Heart right ventricle (tissue), 16 donors: ENCODE data around the gene NEUROD1. TPM values are rescaled to one million over a fixed set of nuclear protein-coding genes. Genes with fewer than 3 reads are reported as not detected.

Experiments used
- ATAC-seq, 8 donors: fragments of 200-7000 bp; cut with Tn5 transposase; one replicate each; pipeline ENCODE4 v1.9.1; 2020; ENCODE audit warnings: mild to moderate bottlenecking in 8 of 8, moderate library complexity in 8 of 8, moderate number of reproducible peaks in 1 of 8
- DNase-seq, 2 donors: peaks; one replicate each; pipeline ENCODE4 v3.0.0-alpha.2; 2020
- H3K27ac ChIP-seq, 10 donors: fragments of 200-600 bp; sonication (generic) in 2 of 10; one replicate each; pipeline versions ENCODE4 v1.5.0 to v1.8.0; 2020 to 2022; ENCODE audit warnings: mild to moderate bottlenecking in 3 of 10
- H3K27me3 ChIP-seq, 7 donors: fragments of 200-600 bp; one replicate each; pipeline ENCODE4 v1.8.0; 2021 to 2022; ENCODE audit warnings: mild to moderate bottlenecking in 2 of 7
- H3K36me3 ChIP-seq, 9 donors: fragments of 200-600 bp; sonication (generic) in 1 of 9; one replicate each; pipeline versions ENCODE4 v1.5.0 to v1.8.0; 2020 to 2022; ENCODE audit warnings: mild to moderate bottlenecking in 2 of 9
- H3K4me1 ChIP-seq, 9 donors: fragments of 200-600 bp; sonication (generic) in 1 of 9; one replicate each; pipeline versions ENCODE4 v1.5.0 to v1.8.0; 2020 to 2022; ENCODE audit warnings: mild to moderate bottlenecking in 4 of 9
- H3K4me3 ChIP-seq, 10 donors: fragments of 200-600 bp; sonication (generic) in 2 of 10; one replicate each; pipeline versions ENCODE4 v1.5.0 to v1.8.0; 2020 to 2022; ENCODE audit warnings: mild to moderate bottlenecking in 7 of 10, moderate library complexity in 2 of 10
- H3K9me3 ChIP-seq, 11 donors: fragments of 200-600 bp in 10 of 11; sonication (generic) in 2 of 11; one replicate each; pipeline versions ENCODE4 v1.5.0 to v1.8.0; 2013 to 2022; ENCODE audit warnings: mild to moderate bottlenecking in 2 of 11, control low read depth in 1 of 11, moderate library complexity in 1 of 11
- CTCF ChIP-seq, 9 donors: fragments of 200-600 bp; sonication (generic) in 2 of 9; IDR thresholded peaks; one replicate each; pipeline versions ENCODE4 v1.5.0 to v1.8.0; 2021 to 2022; ENCODE audit warnings: antibody characterized with exemption in 9 of 9, mild to moderate bottlenecking in 5 of 9, moderate library complexity in 1 of 9
- WGBS, 2 donors: extraction: QIAGEN DNeasy Blood & Tissue Kit; methylation state at CpG; one replicate each; pipeline ENCODE4 v1.1.7; 2013; ENCODE audit warnings: inconsistent platforms in 1 of 2; 5-methylcytosine and 5-hydroxymethylcytosine counted together
- intact Hi-C, 10 donors: fragments of 100-400 bp; cut with DNase I; formaldehyde crosslinking; loops; one replicate each; pipeline versions ENCODE4 v1.11.1 to v1.14.2; 2022
- long read RNA-seq, 3 donors: library from polyadenylated mRNA; unstranded; transcript quantifications; one replicate each; pipeline ENCODE4 v2.0.0, GENCODE V29; 2020 to 2021
- polyA plus RNA-seq, 2 donors: library from polyadenylated mRNA; stranded (reverse); fragments of 200-250 nt; gene quantifications; one replicate each; pipeline ENCODE4 v1.2.3, GENCODE V29; 2013
- total RNA-seq, 10 donors: library from RNA; stranded (reverse); fragmentation: NEBNext Ultra II Directional in 3 of 10; extraction: Animal tissue kit (Norgen Biotek cat#: 25700) in 3 of 10; gene quantifications; one replicate each; pipeline versions ENCODE4 v1.2.1 to v1.2.4, GENCODE V29; 2021 to 2023
- donor health status: Arrhythmogenic right ventricular cardiomyopathy.
- donor health status: ischemic (EF 13 %, LVEDD 7.1; RV severe dilation, severe dysfunction).
- donor health status: healthy with polysubstance abuse.
- donor health status: DM: no; HTN: yes; CAD: no.
- donor health status: DM: no; HTN: no; CAD: no.
- donor health status: ischemic (EF 25% LVEDD 6.9; RV normal size, moderate dysfunction).
- donor health status: ischemic (EF 25% LVEDD 5.7; RV mildly dilated, moderate dysfunction).
- donor health status: healthy.
- donor health status: DM: yes; HTN: yes; CAD: no.
- donor health status: Ischemic cardiomyopathy.
- donor health status: ischemic (EF 35%, LVEDD 5.7; RV mildly dilated, moderate dysfunction).
- donor health status: nonischemic (EF 11% LVEDD 7.7; RV severe dilation, severe dysfunction).
- donor health status: DM: yes; HTN: yes; CAD: no.
- donor health status: PGD.
- donor health status: ischemic (EF 29% LVEDD 5.4; RV normal size, mild dysfunction).
- donor health status: nonischemic (EF 23%, LVEDD 6.1; RV moderate dilation, normal function).

The NEUROD1 gene
- total RNA-seq (not detected), polyA plus RNA-seq (not detected)
- long read RNA-seq, donor 1, result 0 reads
- long read RNA-seq, donor 2, result 0 reads
- long read RNA-seq, donor 3, result 0 reads

GRCh38 chr2:181680055-181680936, at the start of gene NEUROD1:
Gene NEUROD1 (minus strand): TSS chr2:181680517. CDS start chr2:181678860, 1,657 bp downstream.
- DNase-seq (no peak), ATAC-seq (no peak)
- no peak within 1 kb of the TSS for H3K27ac ChIP-seq
- 0 to 2% methylated on average over 45 of the region's 45 CpGs for WGBS, 2 donors
- no peaks in the 10 kb centered on the region for H3K36me3 ChIP-seq
- peaks cover 19 to 100% (median 95%) of the 10 kb centered on the region in 7 donors for H3K27me3 ChIP-seq
- peak within 1 kb of the TSS in 2 of 10 donors; percentile 2 to 5 for H3K4me3 ChIP-seq
- TF ChIP-seq CTCF (IDR thresholded peaks at IDR 0.05), result no peak
- peaks cover 0 to 4% (median 0%) of the 10 kb centered on the region in 11 donors for H3K9me3 ChIP-seq
- intact Hi-C loops, result no loop called here
- H3K4me1 ChIP-seq, result peaks cover 0 to 32% (median 12%) of the 10 kb centered on the region in 9 donors

- peaks cover 0 to 31% (median 5%) of the 10 kb centered on the region in 7 donors for H3K27me3 ChIP-seq
- no peaks in the 10 kb centered on the region for H3K36me3 ChIP-seq
- ATAC-seq (no peak), DNase-seq (no peak)
- H3K4me3 ChIP-seq, result no peak overlapping the region
- H3K9me3 ChIP-seq, result peaks cover 0 to 13% (median 0%) of the 10 kb centered on the region in 11 donors
- intact Hi-C loops, result no loop called here
- no peaks in the 10 kb centered on the region for H3K4me1 ChIP-seq
- 69 to 77% methylated on average over 1 of the region's 1 CpG for WGBS, 2 donors
- H3K27ac ChIP-seq, result no peak overlapping the region
- no peak for TF ChIP-seq CTCF (IDR thresholded peaks at IDR 0.05)
Measured at GRCh38 chr2:181725476-181725875, 45.2 kb upstream of the NEUROD1 start.

GRCh38 chr2:181724662-181725061, 44.3 kb upstream of the NEUROD1 start:
- DNase-seq (no peak), ATAC-seq (no peak)
- TF ChIP-seq CTCF (IDR thresholded peaks at IDR 0.05), result no peak
- intact Hi-C loops, result no loop called here
- H3K9me3 ChIP-seq, result peaks cover 0 to 13% (median 0%) of the 10 kb centered on the region in 11 donors
- peaks cover 0 to 31% (median 5%) of the 10 kb centered on the region in 7 donors for H3K27me3 ChIP-seq
- H3K36me3 ChIP-seq, result no peaks in the 10 kb centered on the region
- H3K4me1 ChIP-seq, result no peaks in the 10 kb centered on the region
- no peak overlapping the region for H3K27ac ChIP-seq
- no peak overlapping the region for H3K4me3 ChIP-seq

GRCh38 chr2:181723731-181724130, 43.4 kb upstream of the NEUROD1 start:
- no peaks in the 10 kb centered on the region for H3K36me3 ChIP-seq
- H3K4me3 ChIP-seq, result no peak overlapping the region
- peaks cover 0 to 31% (median 6%) of the 10 kb centered on the region in 7 donors for H3K27me3 ChIP-seq
- intact Hi-C loops, result no loop called here
- ATAC-seq, result no peak
- TF ChIP-seq CTCF (IDR thresholded peaks at IDR 0.05), result no peak
- H3K27ac ChIP-seq, result no peak overlapping the region
- peaks cover 0 to 8% (median 0%) of the 10 kb centered on the region in 11 donors for H3K9me3 ChIP-seq
- WGBS, 2 donors, result 44 to 48% methylated on average over 2 of the region's 2 CpGs
- no peak for DNase-seq
- no peaks in the 10 kb centered on the region for H3K4me1 ChIP-seq
